GM21367 (cell line): ENCODE measurements around the gene ZNF681.
"Not testable (repeated sequence)": the region's sequence is repeated elsewhere in the genome, so short reads cannot be mapped to it uniquely, and the experiment has no call there.

Source experiments
- ATAC-seq: cut with Tn5 transposase; IDR thresholded peaks from one replicate; pipeline ENCODE4 v1.9.1; 2021; ENCODE audit not compliant: unreplicated experiment

Gene ZNF681

DNA sequence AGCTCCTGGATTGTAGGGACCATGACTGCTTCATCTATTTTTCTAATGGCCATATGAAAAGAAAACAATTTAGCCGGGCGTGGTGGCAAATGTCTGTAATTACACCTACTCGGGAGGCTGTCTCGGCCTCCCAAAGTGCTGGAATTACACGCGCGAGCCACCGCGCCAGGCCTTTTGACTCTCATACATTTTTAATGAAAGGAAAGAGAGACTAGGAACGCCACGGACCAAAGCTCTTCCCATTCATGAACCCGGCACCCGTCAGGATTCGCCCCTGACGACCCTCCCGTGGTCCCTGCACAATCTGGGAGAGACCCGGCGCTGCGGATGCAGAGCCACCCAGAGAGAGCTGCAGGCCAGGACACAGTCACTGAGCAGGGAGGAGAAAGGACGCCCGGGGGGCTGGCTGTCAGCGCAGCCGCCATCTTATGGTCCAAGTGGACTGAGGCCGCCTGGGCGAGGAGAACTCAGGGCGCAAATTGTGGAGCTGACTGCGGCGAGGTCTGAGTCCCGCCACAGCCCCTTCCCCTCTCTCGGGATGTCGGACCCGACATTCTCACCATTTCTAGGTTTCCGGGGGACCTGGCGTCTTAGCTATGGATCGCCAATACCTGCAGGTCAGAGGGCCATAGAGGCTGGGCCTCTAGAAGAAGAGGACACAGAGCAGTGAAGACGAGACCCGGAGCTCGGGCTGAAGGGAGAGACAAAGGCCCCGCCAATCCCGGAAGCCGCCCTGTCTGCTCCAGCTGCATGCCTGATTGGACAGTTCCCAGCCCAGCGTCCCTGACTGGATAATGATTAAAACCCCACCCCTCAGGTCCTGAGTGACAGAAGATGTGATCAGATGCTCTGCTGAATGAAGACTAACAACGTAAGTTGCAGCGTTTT, at the start of gene ZNF681:
TSS of gene ZNF681 (minus strand) at position 705 of the 888 bp plus-strand sequence. CDS start at position 563, 142 bp downstream.
- peak; percentile 83 for ATAC-seq

DNA sequence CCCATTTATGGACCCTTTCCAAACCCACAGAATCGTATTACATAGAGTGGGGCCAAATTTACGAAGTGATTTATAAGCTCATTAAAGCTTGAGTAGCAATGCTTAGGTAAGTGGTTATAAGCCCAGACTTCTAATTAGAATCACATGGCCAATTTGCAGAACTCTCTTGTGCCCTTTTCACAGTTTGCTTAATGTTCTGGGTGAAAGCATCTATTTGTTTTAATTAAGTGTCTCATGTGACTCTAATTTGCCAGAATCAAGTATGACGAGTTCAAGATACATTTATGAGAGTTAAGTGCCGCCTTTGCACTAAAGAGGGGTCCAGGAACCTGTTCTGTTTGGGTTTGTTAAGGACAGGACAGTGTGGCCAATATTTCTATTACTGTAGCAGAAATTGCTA, 46.0 kb upstream of the ZNF681 start:
- ATAC-seq = no peak

DNA sequence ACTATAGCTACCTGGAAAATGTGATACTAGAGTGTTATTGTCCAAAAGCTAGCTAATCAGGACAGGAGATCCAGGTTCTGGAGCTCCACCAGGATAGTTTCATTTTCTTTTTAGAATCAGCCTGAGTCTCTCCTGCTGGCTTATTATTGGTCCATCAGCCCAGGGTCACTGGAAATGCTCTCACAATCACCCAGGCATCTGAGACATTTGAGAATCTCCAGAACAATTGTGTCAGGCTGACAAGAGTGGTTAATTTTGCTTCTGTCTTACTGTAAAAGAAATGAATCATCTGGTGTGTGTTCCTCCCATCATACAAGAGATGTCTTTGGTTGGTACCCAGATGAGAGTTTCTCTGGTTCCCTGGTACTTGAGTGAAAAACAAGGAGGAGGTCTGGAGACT, 43.6 kb upstream of the ZNF681 start:
- ATAC-seq = no peak

DNA sequence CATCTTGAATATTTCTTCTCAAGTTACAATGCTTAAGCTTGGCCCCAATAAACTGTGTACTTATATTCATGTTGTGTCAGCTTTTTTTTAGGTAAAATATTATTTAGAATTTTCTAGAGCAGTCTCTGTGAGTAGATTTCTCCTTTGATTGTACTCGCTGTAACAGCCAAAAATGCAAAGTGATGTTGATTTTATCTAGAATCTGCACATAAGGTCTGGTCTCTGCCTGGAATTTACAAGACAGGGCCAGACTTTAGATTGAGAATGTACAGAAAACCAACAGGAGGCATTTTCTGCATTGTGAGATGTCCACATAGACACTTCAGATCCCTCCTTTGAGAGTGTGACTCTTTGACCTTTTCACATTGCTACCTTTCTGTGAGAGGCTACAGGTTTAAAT, 43.1 kb upstream of the ZNF681 start:
- ATAC-seq = no peak

DNA sequence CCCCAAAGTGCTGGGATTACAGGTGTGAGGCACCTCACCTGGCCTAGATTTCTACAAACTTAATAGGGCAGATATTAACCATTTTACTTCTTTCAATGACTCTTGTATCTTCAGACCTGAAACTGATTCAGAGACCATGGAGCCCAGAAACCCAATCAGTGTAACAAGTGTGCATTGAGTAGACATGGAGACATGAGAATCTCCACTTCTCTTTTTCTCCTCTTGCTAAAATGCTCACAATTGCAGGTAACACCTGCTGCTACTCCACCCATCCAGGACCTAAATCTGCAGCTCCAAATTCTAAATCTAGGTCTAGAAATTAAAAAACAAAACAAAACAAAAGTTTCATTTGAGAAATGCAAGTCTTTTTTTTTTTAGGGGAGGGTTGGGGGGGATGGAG, 42.2 kb upstream of the ZNF681 start:
- ATAC-seq = no peak

DNA sequence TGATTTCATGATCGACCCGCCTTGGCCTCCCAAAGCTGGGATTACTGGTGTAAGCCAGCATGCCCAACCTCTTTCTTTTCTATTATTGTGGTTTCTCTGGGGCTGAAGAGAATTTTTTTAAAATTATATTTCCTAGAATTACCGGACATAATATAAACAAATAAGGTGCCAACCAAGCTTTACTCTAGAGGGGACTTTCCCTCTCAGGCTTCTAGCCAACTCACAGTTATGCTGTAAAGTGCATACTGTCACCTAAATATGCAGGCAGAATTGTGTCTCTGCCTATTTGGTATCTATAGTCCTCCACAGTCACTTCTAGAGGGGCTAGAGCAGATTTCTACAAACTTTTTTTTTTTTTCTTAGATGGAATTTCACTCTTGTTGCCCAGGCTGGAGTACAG, 41.6 kb upstream of the ZNF681 start:
- ATAC-seq = no peak

DNA sequence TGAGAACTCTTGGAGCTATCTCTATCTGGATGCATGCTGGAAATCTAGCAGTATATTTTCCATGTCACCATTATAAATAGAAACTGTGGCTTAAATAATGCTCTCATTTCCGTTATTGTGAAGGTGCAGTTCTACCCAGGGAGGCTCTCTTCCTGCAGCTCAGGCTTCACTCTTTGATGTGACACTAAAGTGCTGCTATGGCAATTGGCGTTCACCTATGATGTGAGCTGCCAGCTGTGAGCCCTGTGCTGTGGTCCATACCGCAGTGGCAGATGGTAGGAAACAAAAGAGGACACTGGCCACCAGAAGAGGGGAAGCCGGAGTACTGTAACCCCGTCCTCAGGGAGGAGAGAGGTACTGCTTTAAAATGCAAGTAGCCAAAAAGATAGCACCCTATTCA, 40.6 kb upstream of the ZNF681 start:
- no peak for ATAC-seq

DNA sequence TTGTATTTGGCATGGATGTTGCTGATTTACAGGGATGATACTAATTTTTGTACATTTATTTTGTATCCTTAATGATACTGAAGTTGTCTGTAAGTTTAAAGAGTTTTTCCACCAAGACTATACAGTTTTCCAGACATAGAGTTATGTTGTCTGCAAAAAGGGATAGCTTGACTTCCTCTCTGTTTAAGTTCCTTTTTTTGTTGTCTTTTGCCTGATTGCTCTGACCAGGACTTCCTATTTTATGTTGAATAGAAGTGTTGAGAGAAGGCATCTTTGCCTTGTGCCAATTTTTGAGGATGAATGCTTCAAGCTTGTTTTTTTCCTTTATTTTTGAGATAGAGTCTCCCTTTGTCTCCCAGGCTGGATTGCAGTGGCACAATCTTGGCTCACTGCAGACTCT, 36.8 kb upstream of the ZNF681 start:
- ATAC-seq = no peak

DNA sequence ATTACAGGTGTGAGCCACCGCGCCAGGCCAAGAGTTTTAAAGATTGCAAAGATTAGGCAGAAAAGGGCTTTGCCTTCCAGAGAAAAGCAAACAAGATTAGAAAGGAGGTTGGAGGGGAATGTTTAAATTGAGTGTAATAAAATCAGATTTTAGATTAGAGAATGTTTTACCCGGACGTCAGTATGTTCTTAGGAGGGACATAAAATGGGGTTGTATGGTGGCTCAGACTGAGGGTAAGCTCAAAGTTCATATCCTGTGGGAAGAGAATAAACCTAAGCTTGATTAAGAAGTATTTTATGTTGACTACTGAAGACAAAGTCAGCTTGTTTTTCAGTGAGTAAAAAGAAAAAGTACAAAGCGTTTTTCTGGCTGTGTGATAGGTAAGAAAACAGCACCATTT, 34.1 kb upstream of the ZNF681 start:
- ATAC-seq = no peak

DNA sequence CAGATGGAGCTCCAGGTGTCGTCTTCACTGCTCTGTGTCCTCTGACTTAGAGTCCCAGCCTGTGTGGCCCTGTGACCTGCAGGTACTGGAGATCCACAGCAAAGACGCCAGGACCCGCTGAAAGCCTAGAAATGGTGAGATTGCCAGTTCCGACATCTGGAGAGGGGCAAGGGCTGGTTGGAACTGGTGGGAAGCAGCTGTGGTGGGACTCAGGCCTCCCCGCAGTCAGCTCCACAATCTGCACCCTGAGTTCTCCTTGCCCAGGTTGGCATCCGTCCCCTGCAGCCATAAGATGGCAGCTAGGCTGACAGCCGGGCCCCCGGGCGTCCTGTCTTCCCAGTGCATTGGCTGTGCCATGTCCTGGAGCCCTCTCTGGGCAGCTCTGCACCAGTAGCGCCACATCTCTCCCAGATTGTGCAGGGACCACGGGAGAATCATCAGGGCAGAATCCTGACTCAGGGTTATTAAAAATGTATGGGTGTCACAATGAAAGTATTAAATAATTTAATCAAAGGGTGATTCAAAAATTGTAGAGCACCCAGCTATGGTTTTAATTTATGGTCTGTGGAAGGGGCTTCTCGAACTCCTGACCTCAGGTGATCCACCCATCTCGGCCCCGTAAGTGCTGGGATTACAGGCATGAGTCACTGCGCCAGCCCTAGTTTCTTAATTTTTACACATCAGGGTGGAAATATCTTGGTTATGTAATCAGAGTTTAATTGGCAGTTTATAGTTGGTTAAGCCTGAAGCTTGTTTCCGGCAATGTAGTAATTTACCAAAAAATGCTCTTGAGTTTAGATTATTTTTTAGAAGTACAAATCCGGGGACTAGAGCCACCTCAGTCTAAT, 32.2 kb upstream of the ZNF681 start:
- no peak for ATAC-seq

DNA sequence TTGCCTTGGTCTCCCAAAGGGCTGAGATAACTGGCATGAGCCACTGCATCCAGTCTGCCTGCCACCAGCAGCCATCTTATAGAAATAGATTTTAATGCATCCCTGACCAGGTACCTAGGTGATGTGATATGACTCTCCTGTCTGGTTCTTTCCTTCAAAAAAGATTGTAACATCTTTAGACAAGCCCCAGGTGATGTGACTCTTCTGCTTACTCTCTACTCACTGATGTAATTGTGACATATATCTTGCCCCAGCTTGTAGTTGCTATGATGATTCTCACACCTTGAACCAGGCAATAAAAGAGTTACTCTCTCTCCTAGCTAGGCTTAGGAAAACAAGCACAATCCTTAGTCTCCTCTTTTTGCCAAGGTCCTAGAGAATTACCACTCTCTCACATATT, 30.6 kb upstream of the ZNF681 start:
- no peak for ATAC-seq

DNA sequence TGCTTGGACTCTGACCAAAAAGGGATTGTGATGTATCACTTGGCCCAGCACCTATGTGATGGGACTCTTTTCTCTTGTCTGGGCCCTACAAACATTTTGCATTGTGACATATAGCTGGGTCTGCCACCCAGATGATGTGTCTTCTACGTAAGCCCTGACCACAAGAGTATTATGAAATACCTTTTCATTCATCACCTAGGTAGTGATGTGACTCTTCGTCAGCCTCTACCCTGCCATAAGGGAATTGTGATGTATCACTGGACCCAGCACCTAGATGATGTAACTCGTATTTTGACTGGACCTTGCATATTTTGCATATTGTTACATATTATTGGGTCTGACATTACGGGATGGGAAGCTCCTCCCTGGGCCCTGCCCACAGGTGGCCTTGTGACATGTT, 29.7 kb upstream of the ZNF681 start:
- no peak for ATAC-seq

DNA sequence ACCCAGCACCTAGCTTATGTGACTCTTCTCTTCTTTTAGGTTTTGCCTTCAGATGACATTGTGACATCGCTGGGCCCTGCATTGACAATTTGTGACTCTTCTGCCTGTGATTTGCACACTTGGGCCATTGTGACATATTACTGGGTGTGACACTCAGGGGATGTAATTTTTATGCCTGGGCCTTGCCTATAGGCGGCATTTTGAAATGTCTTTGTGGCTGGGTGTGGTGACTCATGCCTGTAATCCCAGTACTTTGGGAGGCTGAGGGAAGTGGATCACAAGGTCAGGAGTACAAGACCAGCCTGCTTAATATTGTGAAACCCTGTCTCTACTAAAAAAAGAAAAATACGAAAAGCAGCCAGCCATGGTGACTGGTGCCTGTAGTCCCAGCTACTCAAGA, 28.4 kb upstream of the ZNF681 start:
- ATAC-seq = no peak

DNA sequence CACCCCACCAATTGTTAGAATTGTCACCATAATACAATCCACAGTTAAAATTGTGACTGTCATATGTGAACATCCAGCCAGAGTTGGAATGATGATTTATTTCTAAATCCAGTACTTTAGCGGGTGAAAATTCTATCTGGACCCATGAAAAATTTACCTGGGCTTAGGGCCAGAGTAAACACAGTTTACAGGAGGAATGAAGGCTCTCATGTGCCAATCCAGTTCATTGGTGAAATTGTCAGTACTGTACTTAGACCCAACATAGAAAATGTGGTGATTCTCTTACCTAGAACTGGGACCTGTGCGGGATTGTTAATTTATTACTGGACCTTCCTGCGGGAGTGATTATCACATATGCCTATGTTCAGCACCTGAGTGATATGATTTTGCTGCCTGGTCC, 27.3 kb upstream of the ZNF681 start:
- ATAC-seq = no peak

DNA sequence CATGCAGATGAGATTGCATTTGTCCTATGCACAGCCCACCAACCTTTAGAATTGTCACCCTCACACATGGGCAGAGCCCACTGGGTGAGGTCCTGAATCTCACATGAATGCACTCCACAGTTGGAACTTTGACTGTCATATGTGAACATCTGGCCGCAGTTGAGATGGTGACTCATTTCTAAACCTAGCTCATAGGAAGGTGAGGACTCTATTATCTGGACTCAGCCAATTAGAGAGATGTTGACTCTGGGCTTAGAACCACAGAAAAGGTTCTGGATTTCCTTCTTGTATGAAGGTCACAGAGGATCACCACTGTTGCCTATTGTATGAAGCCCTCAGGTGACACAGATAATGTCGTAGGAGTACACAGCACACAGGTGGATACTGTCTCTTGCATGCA, 25.6 kb upstream of the ZNF681 start:
- ATAC-seq = no peak

DNA sequence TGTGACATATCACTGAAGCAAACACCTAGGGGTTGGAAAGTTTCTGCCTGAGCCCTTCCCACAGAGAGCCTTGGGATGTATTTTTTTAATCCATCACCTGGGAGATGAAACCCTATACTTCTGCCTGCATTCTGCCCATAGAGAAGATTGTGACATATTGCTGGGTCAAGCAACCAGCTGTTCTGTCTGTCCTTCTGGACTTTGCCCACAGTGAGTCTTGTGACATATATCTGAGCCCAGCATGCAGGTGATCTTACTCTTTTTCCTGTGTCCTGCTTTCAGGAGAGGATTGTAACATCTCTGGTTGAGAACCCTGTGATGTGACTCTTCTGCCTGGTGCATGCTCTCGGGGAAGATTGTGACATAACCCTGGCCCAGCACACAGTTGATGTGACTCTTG, 24.9 kb upstream of the ZNF681 start:
- ATAC-seq = no peak

DNA sequence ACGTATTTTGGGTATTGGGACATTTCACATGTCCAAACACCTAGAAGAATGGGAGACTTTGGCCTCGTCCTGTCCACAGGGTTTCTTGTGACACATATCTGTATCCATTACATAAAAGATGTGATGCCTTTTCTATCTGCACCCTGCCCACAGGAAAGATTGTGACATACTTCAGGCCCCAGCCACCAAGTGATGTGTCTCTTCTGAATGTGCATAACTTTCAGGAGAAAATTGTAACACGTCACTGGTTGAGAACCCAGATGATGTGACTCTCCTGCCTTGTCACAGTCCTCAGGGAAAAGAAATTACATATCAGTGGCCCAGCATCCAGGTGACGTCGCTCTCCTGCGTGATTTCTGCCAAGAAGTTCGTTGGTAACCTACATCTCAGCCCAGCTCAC, 21.0 kb upstream of the ZNF681 start:
- ATAC-seq = no peak

DNA sequence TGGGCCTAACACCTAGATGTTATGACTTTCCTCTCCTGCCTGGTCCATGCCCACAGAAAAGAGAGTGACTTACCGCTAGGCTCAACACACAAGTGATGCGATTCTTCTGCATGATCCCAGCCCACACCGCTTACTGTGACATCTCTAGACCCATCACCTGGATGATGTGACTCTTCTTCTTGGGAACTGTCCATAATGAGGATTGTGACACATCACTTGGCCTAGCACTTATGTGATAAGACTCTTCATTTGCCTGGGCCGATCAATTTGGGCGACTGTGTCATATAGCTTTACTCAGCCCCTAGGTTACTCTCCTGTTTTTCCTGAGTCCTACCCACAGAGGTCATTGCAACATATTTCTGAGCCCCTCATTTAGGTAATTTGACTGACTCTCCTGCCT, 19.9 kb upstream of the ZNF681 start:
- no peak for ATAC-seq

DNA sequence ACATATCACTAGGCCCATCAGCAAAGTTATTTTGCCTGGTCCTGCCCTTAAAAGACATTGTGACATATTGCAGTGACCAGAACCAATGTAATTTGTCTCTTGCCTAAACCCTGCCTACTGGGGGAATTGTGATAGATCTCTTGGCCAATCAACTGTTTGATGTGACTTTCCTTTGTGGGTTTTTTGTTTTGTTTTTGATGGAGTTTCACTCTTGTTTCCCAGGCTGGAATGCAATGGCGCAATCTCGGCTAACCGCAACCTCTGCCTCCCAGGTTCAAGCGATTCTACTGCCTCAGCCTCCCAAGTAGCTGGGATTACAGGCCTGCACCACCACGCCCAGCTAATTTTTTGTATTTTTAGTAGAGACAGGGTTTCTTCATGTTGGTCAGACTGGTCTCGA, 19.3 kb upstream of the ZNF681 start:
- not testable (repeated sequence) for ATAC-seq

DNA sequence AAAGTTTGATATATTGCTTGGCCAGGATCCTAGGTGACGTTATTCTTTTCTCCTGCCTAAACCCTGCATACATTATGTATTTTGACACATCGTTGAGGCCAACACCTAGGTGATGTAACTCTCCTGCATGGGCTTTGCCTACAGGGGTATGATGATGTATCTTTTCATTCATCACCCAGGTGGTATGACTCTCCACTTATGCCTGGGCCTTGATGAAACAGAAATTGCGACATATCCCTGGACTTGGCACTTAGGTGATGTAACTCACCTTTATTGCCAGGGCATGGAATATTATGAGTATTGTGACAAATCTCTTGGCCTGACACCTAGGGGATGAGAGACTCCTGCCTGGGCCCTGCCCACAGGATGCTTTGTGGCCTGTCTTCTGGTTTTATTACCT, 18.5 kb upstream of the ZNF681 start:
- ATAC-seq = no peak

DNA sequence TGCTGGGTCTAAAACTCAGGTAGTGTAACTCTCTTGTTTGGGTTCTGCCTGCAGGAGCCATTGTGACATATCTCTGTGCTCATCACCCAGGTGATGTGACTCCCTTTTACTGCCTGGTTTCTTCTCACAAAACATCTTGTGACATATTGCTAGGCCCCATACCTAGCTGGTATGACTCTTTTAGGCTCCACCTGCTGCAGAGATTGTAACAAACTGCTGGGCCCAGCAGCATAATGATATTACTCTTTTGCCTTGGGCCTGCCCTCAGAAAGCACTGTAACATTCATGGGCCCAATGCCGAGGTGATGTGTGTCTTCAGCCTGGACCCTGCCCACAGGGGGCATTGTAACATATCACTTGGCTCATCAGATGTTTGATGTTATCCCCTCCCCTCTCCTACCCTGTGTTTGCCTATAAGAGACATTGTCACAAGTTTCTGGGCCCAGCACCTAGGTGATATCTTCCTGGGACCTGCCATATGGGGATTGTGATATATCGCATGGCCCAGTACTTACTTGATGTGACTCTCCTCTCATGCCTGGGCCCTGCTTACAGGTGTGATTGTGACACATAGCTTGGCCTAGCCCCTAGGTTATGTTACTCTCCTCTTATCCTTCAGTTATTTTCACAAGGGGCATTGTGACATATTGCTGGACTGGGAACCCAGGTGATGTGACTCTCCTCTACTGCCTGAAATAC, 18.0 kb upstream of the ZNF681 start:
- ATAC-seq = no peak
